NT2/D1 (cell line): ENCODE data around the gene TEX22.

Experiments
- YY1 ChIP-seq: IDR thresholded peaks from 2 replicates; pipeline ENCODE4 v1.6.1; 2011; ENCODE audit not compliant: insufficient read length, insufficient read depth
- ZNF274 ChIP-seq: IDR thresholded peaks from 2 replicates; pipeline ENCODE4 v1.6.1; 2011; ENCODE audit warnings: mild to moderate bottlenecking, low read depth, low read length

GRCh38 chr14:105385322-105385637 is 13.1 kb upstream of the TEX22 start:
- no peak for TF ChIP-seq ZNF274
- TF ChIP-seq YY1 = no peak
